GM11168 (cell line): ENCODE results near the gene ITPR2.

Source experiments
- in situ Hi-C: fragments of 300-500 bp; cut with MboI; formaldehyde crosslinking; loops from one replicate; pipeline ENCODE4 v1.12.0; 2022; ENCODE audit warnings: low sequenced_read_pairs; ENCODE audit not compliant: unreplicated experiment

ITPR2 gene

DNA sequence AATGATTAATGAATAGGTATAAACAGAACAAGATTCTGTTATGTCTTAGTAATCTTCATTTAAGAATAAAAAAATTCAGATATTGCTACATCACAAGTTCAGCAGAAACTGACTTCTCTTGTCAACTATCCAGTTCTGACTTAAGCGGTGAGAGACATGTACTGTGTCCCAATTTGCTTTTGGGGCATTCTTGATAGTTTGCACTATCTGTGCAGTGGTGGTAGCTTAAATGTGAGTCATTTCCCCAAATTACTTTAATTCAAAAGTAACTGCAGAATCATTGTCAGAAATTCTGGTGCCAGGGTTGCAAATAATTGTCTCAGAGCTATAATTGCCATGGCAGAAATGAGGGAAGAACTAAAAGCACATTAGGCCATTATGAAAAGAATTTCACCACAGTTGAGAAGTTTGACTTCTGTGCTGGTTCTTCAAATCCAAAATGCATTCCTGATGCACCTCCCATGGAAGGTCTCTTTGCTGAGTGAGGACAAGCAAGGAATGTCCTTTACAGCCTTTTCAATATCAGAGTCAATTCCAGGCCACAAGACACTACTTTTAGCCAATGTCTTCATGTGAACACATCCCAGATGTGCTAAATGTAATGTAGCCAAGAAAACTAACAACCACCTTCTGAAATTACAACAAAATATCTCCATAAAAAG is 332.9 kb downstream of the ITPR2 start:
- in situ Hi-C loops: no loop called here

DNA sequence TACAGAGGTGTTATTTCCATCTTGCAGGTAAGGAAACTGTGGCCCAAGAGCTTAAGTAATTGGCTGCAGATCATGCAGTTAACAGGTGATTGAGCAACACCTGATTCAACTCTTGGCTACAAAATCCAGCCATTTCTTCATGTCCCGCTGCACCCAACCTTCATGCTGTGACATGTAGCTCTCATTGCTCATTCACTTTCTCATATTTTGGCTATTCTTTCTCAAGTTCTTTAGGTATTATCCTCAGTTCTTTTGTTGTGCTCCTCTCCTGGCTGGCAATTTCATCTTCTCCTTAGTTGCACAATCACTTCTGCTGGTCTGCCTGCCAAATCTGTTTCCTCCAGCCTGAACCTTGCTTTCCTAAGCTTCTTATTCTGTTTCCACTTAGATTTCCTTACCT is 336.8 kb downstream of the ITPR2 start:
- in situ Hi-C loops: no loop called here

DNA sequence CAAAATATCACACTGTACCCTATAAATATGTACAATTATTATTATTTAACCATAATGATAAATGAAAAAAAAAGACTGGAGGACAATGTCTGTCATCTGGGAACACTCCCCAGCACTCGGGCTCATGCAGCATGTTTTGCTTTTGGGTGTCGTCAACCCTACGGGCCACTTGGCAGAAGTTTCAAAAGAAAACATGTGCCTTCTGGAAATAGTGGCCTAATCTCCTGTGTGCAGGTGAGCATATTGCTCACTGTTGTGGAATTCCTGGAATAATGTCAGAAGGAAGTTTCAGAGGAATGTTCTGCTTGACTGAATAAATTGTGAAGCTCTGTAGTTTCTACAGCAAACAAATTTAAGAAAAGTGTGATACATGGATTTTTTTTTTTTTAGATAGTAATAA is 339.3 kb downstream of the ITPR2 start:
- in situ Hi-C loops: no loop called here

GRCh38 chr12:26492406-26492805 is 340.6 kb downstream of the ITPR2 start:
- in situ Hi-C loops: no loop called here

DNA sequence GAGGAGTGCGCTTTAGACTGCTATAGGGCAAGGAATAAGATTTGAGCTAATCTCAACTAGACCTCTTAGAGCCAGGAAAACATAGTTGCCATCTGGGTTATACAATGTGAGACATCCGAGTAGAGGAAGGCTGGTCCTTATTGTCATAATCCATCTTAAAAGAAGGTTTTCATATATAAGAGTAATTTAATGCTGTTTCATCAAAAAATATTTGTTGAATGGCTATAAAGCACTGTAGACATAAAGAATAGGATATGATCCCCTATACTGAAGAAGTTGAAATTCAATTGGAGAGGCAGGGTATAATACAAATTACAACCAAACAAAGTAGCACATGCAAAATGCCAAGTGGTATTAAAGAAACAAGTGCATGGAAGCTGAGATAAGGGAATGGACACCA is 343.1 kb downstream of the ITPR2 start:
- in situ Hi-C loops: no loop called here

- in situ Hi-C loops: no loop called here
Observed at GRCh38 chr12:26488351-26488750, 344.6 kb downstream of the ITPR2 start.

DNA sequence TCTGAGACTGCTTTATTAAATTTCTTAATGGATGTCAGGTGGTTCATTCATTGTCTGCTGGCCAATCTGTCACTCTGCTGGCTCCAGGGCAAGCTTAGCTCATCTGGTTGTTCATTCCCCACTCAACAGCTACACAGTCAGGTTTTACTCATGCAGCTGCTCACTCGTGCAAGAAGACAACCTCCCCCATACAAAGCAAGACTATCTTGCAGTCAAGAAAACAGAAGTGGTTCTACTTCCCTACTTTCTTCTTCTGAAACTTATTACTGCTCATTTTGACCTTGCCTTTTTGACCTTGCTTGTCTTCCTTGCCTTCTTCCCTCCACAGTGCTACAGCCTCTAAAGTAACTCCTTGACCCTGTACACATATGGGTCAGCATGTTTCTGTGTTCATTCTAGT is 359.7 kb downstream of the ITPR2 start:
- in situ Hi-C loops: no loop called here

DNA sequence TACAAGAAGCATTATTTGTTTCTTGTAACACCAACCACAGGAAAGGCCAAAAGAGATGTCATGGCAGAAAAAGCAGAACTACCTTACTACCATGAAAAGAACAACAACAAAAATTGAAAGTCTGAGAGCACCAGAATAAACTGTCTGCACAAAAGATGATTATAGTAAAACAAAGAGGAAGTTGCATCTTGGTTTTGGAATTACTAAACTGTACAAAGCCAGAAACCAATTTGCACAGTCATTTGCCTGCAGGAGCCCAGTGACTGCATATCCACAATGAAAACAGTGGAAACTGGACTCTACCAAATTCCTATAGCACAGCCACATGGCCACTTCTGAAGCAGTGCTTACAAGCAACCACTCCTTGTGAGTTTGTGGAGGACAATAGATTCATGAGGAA is 361.4 kb downstream of the ITPR2 start:
- in situ Hi-C loops: no loop called here

- in situ Hi-C loops: no loop called here
Observed at GRCh38 chr12:26469421-26470180, 363.4 kb downstream of the ITPR2 start.

DNA sequence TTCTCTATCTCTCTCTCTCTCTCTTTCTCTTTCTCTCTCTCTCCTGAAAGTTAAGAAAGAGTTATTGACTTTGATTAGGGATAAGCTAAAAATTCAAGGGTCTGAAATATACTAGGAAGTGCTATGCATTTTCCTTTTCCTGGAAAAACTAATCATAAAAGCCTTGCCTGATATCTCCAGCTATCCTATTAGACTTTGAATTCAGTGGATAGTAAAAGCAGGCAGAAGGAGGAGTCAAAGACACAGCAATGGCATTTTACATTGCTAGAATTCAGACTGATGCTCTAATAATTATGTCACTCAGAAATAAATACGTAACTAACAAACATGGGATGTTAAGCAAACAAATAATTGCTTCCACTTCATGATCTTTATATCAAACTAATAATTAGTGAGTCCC is 365.6 kb downstream of the ITPR2 start:
- in situ Hi-C loops: no loop called here

DNA sequence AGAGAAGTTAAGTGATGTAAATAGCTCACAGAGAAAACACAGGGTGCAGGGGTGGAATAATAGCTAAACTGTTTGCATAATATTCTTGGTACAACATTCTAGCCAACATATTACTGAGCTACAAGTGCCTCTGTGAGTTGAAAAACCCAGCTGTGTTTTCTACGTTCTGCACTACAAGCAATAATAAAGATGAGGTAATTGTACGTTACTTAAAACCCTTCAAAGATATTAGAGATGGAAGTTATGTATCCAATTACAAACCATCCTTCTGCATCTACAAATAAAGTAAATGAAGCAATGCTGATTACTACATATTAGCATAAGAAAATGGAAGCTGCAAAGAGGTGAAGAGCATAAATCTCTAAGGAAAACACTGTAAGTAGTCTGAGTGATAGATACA is 366.3 kb downstream of the ITPR2 start:
- in situ Hi-C loops: no loop called here

- in situ Hi-C loops: no loop called here
Observed at GRCh38 chr12:26465419-26466097, 367.4 kb downstream of the ITPR2 start.

DNA sequence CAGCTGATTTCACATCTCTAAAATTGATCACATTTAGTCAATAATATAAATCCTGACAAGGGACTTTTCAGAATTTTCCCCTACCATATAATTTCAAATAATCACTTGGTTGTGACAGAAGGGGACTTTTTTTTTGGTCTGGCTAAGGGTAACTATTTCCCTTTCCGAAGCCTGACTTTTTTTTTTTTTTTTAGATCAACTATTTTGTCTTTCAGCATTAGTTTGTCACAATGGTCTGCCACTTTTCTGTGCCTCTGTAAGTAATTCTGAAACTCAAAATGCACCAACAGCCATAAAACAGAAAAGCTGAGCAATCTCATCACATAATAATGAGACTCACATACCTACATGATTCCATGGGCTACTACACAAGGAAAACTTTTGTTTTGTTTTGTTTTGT is 371.2 kb downstream of the ITPR2 start:
- in situ Hi-C loops: no loop called here

DNA sequence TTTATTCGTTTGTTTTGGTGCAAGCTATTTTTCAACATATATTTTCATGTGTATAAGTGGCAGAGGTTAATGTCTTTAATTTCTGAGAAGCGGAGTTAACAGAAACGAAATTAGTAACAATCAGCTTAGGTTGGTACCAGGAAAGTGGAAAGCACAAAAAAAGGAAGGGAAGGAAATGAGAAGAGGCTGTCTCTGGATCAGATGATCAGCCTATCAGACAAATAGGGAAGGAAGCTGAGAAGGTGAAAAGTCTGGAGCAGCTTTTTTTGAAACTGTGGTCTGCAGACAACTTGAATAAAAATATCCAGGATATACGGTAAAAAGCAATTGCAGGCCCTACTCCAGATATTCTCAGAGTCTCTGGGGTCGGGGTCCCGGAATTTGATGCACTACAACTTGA is 372.6 kb downstream of the ITPR2 start:
- in situ Hi-C loops: no loop called here

GRCh38 chr12:26455936-26456574 is 376.9 kb downstream of the ITPR2 start:
- in situ Hi-C loops: no loop called here

GRCh38 chr12:26453246-26453645 is 379.7 kb downstream of the ITPR2 start:
- in situ Hi-C loops: no loop called here

DNA sequence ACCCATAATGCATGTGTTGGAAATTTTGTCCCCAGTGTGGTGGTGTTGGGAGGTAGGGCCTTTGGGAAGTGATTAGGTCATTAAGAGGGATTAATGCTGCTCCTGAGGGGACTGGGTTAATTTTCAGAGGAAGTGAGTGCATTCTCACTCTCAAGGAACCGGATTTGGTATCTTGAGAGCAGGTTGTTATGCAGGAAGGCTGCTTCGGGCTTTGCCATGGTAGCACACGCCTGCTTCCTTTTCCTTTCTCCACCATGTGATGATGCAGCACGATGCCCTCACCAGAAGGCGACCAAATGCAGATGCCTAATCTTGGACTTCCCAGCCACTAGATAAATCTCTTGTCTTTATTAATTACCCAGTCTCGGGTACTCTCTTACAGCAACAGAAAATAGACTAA is 380.5 kb downstream of the ITPR2 start:
- in situ Hi-C loops: no loop called here

- in situ Hi-C loops: no loop called here
Observed at GRCh38 chr12:26451763-26452162, 381.2 kb downstream of the ITPR2 start.

DNA sequence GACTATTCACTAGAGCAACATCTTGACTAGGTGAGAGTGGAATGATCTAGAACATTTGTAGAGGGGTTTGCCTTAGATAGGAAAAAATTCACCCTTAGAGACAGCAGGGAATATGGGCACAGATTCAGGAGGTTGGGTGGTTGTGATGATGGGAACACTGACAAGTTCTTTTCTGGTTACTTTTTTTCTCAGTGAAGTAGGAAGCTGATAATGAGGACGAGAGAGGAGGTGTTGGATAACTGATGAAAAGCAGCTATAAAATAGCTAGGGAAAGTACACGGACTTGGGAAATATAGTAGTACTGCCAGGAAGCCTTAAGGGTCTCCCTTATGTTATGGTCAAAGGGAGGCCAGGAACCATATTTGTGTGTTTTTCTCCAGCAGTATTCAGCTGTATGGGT is 387.1 kb downstream of the ITPR2 start:
- in situ Hi-C loops: no loop called here

GRCh38 chr12:26443309-26443708 is 389.7 kb downstream of the ITPR2 start:
- in situ Hi-C loops: no loop called here

GRCh38 chr12:26441434-26441833 is 391.6 kb downstream of the ITPR2 start:
- in situ Hi-C loops: no loop called here
